Activated CD4-positive, alpha-beta T cell treated with anti-CD3 and anti-CD28 coated beads, Interleukin-2, Interleukin-4, amounts not matched to agents 100 ng/mL and 50 ng/mL, durations not matched to agents 16 hours and 8 hours (primary cell): Measurements from ENCODE around the gene TCF4.

Experiments
- DNase-seq: peaks from one replicate; pipeline ENCODE4 v3.0.0-alpha.2; 2020; ENCODE audit warnings: low spot score

The TCF4 gene

GRCh38 chr18:55229682-55230081, 358.3 kb downstream of the TCF4 start:
- no peak for DNase-seq

GRCh38 chr18:55228707-55229106, 359.3 kb downstream of the TCF4 start:
- DNase-seq, result no peak

- DNase-seq, result no peak
Observed at GRCh38 chr18:55228191-55228590, 359.8 kb downstream of the TCF4 start.

GRCh38 chr18:55227771-55228170, 360.2 kb downstream of the TCF4 start:
- no peak for DNase-seq

- DNase-seq, result no peak
Observed at GRCh38 chr18:55226044-55226443, 361.9 kb downstream of the TCF4 start.

GRCh38 chr18:55224086-55224625, 363.8 kb downstream of the TCF4 start:
- no peak for DNase-seq

GRCh38 chr18:55221622-55222021, 366.4 kb downstream of the TCF4 start:
- DNase-seq, result no peak

- no peak for DNase-seq
Observed at GRCh38 chr18:55220523-55220922, 367.5 kb downstream of the TCF4 start.

- DNase-seq, result no peak
Observed at GRCh38 chr18:55219823-55220222, 368.2 kb downstream of the TCF4 start.

GRCh38 chr18:55219059-55219458, 368.9 kb downstream of the TCF4 start:
- DNase-seq, result no peak

GRCh38 chr18:55214969-55215368, 373.0 kb downstream of the TCF4 start:
- DNase-seq, result no peak

GRCh38 chr18:55214534-55214933, 373.5 kb downstream of the TCF4 start:
- DNase-seq, result no peak

- DNase-seq, result no peak
Observed at GRCh38 chr18:55213586-55213985, 374.4 kb downstream of the TCF4 start.

- DNase-seq, result no peak
Observed at GRCh38 chr18:55206927-55207326, 381.1 kb downstream of the TCF4 start.

GRCh38 chr18:55202232-55202917, 385.6 kb downstream of the TCF4 start:
- no peak for DNase-seq

GRCh38 chr18:55199291-55199963, 388.6 kb downstream of the TCF4 start:
- DNase-seq, result no peak

- DNase-seq, result no peak
Observed at GRCh38 chr18:55195863-55196262, 392.1 kb downstream of the TCF4 start.

GRCh38 chr18:55189972-55190371, 398.0 kb downstream of the TCF4 start:
- no peak for DNase-seq

GRCh38 chr18:55186588-55186987, 401.4 kb downstream of the TCF4 start:
- no peak for DNase-seq

GRCh38 chr18:55185391-55185790, 402.6 kb downstream of the TCF4 start:
- no peak for DNase-seq

- DNase-seq, result no peak
Observed at GRCh38 chr18:55179835-55180234, 408.2 kb downstream of the TCF4 start.

- no peak for DNase-seq
Observed at GRCh38 chr18:55179425-55179824, 408.6 kb downstream of the TCF4 start.

- no peak for DNase-seq
Observed at GRCh38 chr18:55173291-55173690, 414.7 kb downstream of the TCF4 start.
